ENCODE data around the gene SMU1.

GRCh38 chr9:33082538-33083326 lies 6.3 kb upstream of the SMU1 start:
- TF ChIP-seq, protein P1, sequence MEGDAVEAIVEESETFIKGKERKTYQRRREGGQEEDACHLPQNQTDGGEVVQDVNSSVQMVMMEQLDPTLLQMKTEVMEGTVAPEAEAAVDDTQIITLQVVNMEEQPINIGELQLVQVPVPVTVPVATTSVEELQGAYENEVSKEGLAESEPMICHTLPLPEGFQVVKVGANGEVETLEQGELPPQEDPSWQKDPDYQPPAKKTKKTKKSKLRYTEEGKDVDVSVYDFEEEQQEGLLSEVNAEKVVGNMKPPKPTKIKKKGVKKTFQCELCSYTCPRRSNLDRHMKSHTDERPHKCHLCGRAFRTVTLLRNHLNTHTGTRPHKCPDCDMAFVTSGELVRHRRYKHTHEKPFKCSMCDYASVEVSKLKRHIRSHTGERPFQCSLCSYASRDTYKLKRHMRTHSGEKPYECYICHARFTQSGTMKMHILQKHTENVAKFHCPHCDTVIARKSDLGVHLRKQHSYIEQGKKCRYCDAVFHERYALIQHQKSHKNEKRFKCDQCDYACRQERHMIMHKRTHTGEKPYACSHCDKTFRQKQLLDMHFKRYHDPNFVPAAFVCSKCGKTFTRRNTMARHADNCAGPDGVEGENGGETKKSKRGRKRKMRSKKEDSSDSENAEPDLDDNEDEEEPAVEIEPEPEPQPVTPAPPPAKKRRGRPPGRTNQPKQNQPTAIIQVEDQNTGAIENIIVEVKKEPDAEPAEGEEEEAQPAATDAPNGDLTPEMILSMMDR (IDR thresholded peaks at IDR 0.05; ENCODE audit: poor library complexity): no peak
- no peak for TF ChIP-seq EZH2 (IDR thresholded peaks at IDR 0.05; ENCODE audit: borderline replicate concordance)

Measured in hepatocyte (in vitro differentiated cells).